Stimulated activated naive CD8-positive, alpha-beta T cell treated with anti-CD3 and anti-CD28 coated beads, Interleukin-15, Interleukin-2, amounts not matched to agents 100 U/mL and 50 U/mL, for 24 hours (primary cell): ENCODE measurements around the gene ZFPL1.
A peak's percentile ranks its signal among the peaks of the same experiment; 100 is the strongest.

Source experiments
- ATAC-seq: fragments of 150-1000 bp; cut with Tn5 transposase; one replicate; pipeline ENCODE4 v1.10.0; 2021
- DNase-seq: peaks from one replicate; pipeline ENCODE4 v3.0.0; 2021

ZFPL1 gene

GRCh38 chr11:65059959-65060824, 23.8 kb upstream of the ZFPL1 start:
- no peak for DNase-seq

GRCh38 chr11:65060913-65061408, 23.1 kb upstream of the ZFPL1 start:
- DNase-seq (no peak), ATAC-seq (no peak)

More at GRCh38 chr11:65059959-65060824, 23.8 kb upstream of the ZFPL1 start:
- no peak for ATAC-seq

GRCh38 chr11:65063532-65063931, 20.5 kb upstream of the ZFPL1 start:
- ATAC-seq (no peak), DNase-seq (no peak)

- ATAC-seq (no peak), DNase-seq (no peak)
Measured at GRCh38 chr11:65064847-65065240, 19.2 kb upstream of the ZFPL1 start.

- no peak for DNase-seq
- no peak for ATAC-seq
Measured at GRCh38 chr11:65065851-65066250, 18.2 kb upstream of the ZFPL1 start.

GRCh38 chr11:65066315-65066714, 17.7 kb upstream of the ZFPL1 start:
- DNase-seq (no peak), ATAC-seq (no peak)

GRCh38 chr11:65066805-65067291, 17.2 kb upstream of the ZFPL1 start:
- DNase-seq (no peak), ATAC-seq (no peak)

- no peak for ATAC-seq
- no peak for DNase-seq
Measured at GRCh38 chr11:65067446-65067845, 16.6 kb upstream of the ZFPL1 start.

GRCh38 chr11:65069217-65069616, 14.8 kb upstream of the ZFPL1 start:
- ATAC-seq, result no peak
- DNase-seq, result no peak

GRCh38 chr11:65071907-65072630, 12.0 kb upstream of the ZFPL1 start:
- DNase-seq (no peak), ATAC-seq (no peak)

- ATAC-seq (no peak), DNase-seq (no peak)
Measured at GRCh38 chr11:65072631-65072966, 11.4 kb upstream of the ZFPL1 start.

GRCh38 chr11:65077451-65077850, 6.6 kb upstream of the ZFPL1 start:
- ATAC-seq, result no peak
- DNase-seq, result no peak

GRCh38 chr11:65078151-65078550, 5.9 kb upstream of the ZFPL1 start:
- peak; percentile 72 for DNase-seq
- ATAC-seq, result peak; percentile 69

GRCh38 chr11:65078786-65079342, 5.2 kb upstream of the ZFPL1 start:
- DNase-seq (no peak), ATAC-seq (no peak)

- ATAC-seq (no peak), DNase-seq (no peak)
Measured at GRCh38 chr11:65083134-65083833, 738 bp upstream of the ZFPL1 start.

- ATAC-seq (peak; percentile 1), DNase-seq (no peak)
Measured at GRCh38 chr11:65084598-65085375, 765 bp downstream of the ZFPL1 start.

- ATAC-seq, result no peak
- DNase-seq, result no peak
Measured at GRCh38 chr11:65085446-65085845, 1.4 kb downstream of the ZFPL1 start.

GRCh38 chr11:65086809-65087208, 2.8 kb downstream of the ZFPL1 start:
- ATAC-seq (no peak), DNase-seq (no peak)

GRCh38 chr11:65087216-65087615, 3.2 kb downstream of the ZFPL1 start:
- no peak for ATAC-seq
- no peak for DNase-seq

GRCh38 chr11:65087827-65088226, 3.8 kb downstream of the ZFPL1 start:
- DNase-seq (no peak), ATAC-seq (no peak)

- no peak for DNase-seq
- no peak for ATAC-seq
Measured at GRCh38 chr11:65089621-65090020, 5.6 kb downstream of the ZFPL1 start.

GRCh38 chr11:65090628-65091027, 6.6 kb downstream of the ZFPL1 start:
- ATAC-seq, result no peak

More at GRCh38 chr11:65090628-65091027, 6.6 kb downstream of the ZFPL1 start:
- no peak for DNase-seq
